Endothelial cell of umbilical vein (primary cell): ENCODE measurements around the gene AKAP11. TPM values are rescaled to one million over a fixed set of nuclear protein-coding genes. Genes with fewer than 3 reads are reported as not detected.

Source experiments
- BruUV-seq: library from RNA; stranded (reverse); fragments of 400-500 nt; replicated peaks from 2 replicates; lab custom pipeline; 2021; lab: Mats Ljungman, UMichigan
- CTCF ChIA-PET: fragments of 300-600, 350-600 bp; sonication (Branson Sonifier 250); formaldehyde crosslinking; loops from one replicate; lab custom pipeline; 2021; ENCODE audit warnings: antibody characterized with exemption, inconsistent platforms; lab: Charles Lee
- POLR2A ChIA-PET: fragments of 300-600, 350-600 bp; sonication (Branson Sonifier 250); formaldehyde crosslinking; loops from one replicate; lab custom pipeline; 2021; ENCODE audit warnings: antibody characterized with exemption, inconsistent platforms; lab: Charles Lee
- DNase-seq: peaks from one replicate; pipeline ENCODE4 v3.0.0-alpha.2; 2011; ENCODE audit warnings: low read depth, low spot score
- FAIRE-seq: peaks from 2 replicates; lab custom pipeline; 2011; peaks lifted over from hg19 to GRCh38; lab: Jason Lieb, UNC
- H2AFZ ChIP-seq: 2 replicates; pipeline ENCODE4 v1.6.0; 2012; ENCODE audit warnings: low read depth, low read length, control low read depth, inconsistent platforms
- H3K27ac ChIP-seq: 2 replicates; pipeline ENCODE4 v1.5.1; 2011; ENCODE audit warnings: low read depth, mild to moderate bottlenecking, control low read depth, low read length, moderate library complexity; ENCODE audit not compliant: insufficient read depth
- H3K27me3 ChIP-seq, 2 experiments: 2 replicates each; pipeline versions ENCODE4 v1.6.0 to v1.6.1; 2011; ENCODE audit warnings: low read length in 2 of 2, mixed read lengths in 1 of 2; ENCODE audit not compliant: control insufficient read depth in 2 of 2, insufficient read depth in 2 of 2
- H3K36me3 ChIP-seq, 2 experiments: 2 replicates in 1 of 2; 3 replicates in 1 of 2; pipeline ENCODE4 v1.5.1; 2011; ENCODE audit warnings: low read length in 2 of 2, mild to moderate bottlenecking in 1 of 2, moderate library complexity in 1 of 2; ENCODE audit not compliant: control insufficient read depth in 2 of 2, insufficient read depth in 2 of 2; ENCODE audit errors: extremely low read depth in 1 of 2
- H3K4me1 ChIP-seq: 3 replicates; pipeline ENCODE4 v1.5.1; 2011; ENCODE audit warnings: mild to moderate bottlenecking, low read length; ENCODE audit not compliant: control insufficient read depth, insufficient read depth; ENCODE audit errors: extremely low read depth
- H3K4me2 ChIP-seq: 2 replicates; pipeline ENCODE4 v1.6.1; 2011; ENCODE audit warnings: low read length, control low read depth, mixed read lengths; ENCODE audit not compliant: insufficient read depth
- H3K4me3 ChIP-seq, 3 experiments: fragments of 200-600 bp in 1 of 3; sonication (generic), shearing (Covaris generic) in 1 of 3; replicated peaks in 1 of 3; 2 replicates each; pipeline ENCODE4 v1.5.1; 2011 to 2016; ENCODE audit warnings: control low read depth in 3 of 3, low read length in 3 of 3, mild to moderate bottlenecking in 2 of 3, inconsistent platforms in 1 of 3, low read depth in 1 of 3, moderate library complexity in 1 of 3; ENCODE audit not compliant: insufficient read depth in 1 of 3
- H3K79me2 ChIP-seq: 2 replicates; pipeline ENCODE4 v1.6.0; 2012; ENCODE audit warnings: low read length, inconsistent platforms; ENCODE audit not compliant: control insufficient read depth, insufficient read depth
- H3K9ac ChIP-seq: replicated peaks from 2 replicates; pipeline ENCODE3; 2011; ENCODE audit warnings: low read length, control low read depth; ENCODE audit not compliant: insufficient read depth; ENCODE audit errors: extremely low read depth
- H3K9me1 ChIP-seq: replicated peaks from 3 replicates; pipeline ENCODE4 v1.6.0; 2011; ENCODE audit warnings: mild to moderate bottlenecking, low read length; ENCODE audit not compliant: control insufficient read depth, insufficient read depth; ENCODE audit errors: extremely low read depth
- H3K9me3 ChIP-seq: replicated peaks from 2 replicates; pipeline ENCODE4 v1.5.1; 2012; ENCODE audit warnings: low read length, inconsistent platforms; ENCODE audit not compliant: control insufficient read depth, insufficient read depth
- H4K20me1 ChIP-seq: replicated peaks from 2 replicates; pipeline ENCODE3; 2011; ENCODE audit warnings: mild to moderate bottlenecking, low read length; ENCODE audit not compliant: control insufficient read depth, insufficient read depth; ENCODE audit errors: extremely low read depth
- EZH2 ChIP-seq: IDR thresholded peaks from 2 replicates; pipeline ENCODE4 v1.6.1; 2012; ENCODE audit warnings: borderline replicate concordance, low read depth, mild to moderate bottlenecking, moderate library complexity, low read length, inconsistent platforms; ENCODE audit not compliant: severe bottlenecking
- FOS ChIP-seq: IDR thresholded peaks from 2 replicates; pipeline ENCODE4 v1.6.1; 2011; ENCODE audit warnings: mild to moderate bottlenecking, low read length, moderate library complexity, borderline replicate concordance; ENCODE audit not compliant: insufficient read depth
- JUN ChIP-seq: IDR thresholded peaks from 2 replicates; pipeline ENCODE4 v1.6.1; 2011; ENCODE audit warnings: borderline replicate concordance, low read depth; ENCODE audit not compliant: insufficient read length, insufficient read depth
- MYC ChIP-seq: IDR thresholded peaks from one replicate; pipeline ENCODE4 v1.6.1; 2011; ENCODE audit warnings: mild to moderate bottlenecking, low read depth, low read length
- POLR2AphosphoS5 ChIP-seq: IDR thresholded peaks from 2 replicates; pipeline ENCODE4 v1.6.1; 2012; ENCODE audit warnings: low read depth, mild to moderate bottlenecking, control low read depth, low read length, moderate library complexity; ENCODE audit not compliant: insufficient read depth
- dilution Hi-C: fragments of 300-500 bp; cut with MboI; formaldehyde crosslinking; loops from one replicate; pipeline ENCODE4 v1.15.0; 2019; ENCODE audit warnings: low sequenced_read_pairs; ENCODE audit not compliant: extremely low pct_ligation_motif_present
- intact Hi-C: fragments of 100-400 bp; cut with micrococcal nuclease; formaldehyde crosslinking; loops from one replicate; pipeline ENCODE4 v1.10.0; 2022
- polyA plus RNA-seq, 4 experiments: library from polyadenylated mRNA; depleted of rRNA in 3 of 4; stranded (reverse) in 3 of 4; unstranded in 1 of 4; fragments of >200 nt; gene quantifications; 2 replicates each; pipeline versions ENCODE4 v1.2.1 to v1.2.3, GENCODE V29; 2011 to 2012; ENCODE audit warnings: missing spikeins in 1 of 4
- total RNA-seq: library from RNA; stranded (reverse); gene quantifications from 2 replicates; pipeline ENCODE4 v1.2.3, GENCODE V29; 2021
- TF ChIP-seq, protein P1 (sequence below), 2 donors: IDR thresholded peaks; 1 replicate in 1 of 2; 2 replicates in 1 of 2; pipeline ENCODE4 v1.5.1; 2011; ENCODE audit warnings: low read length in 2 of 2, mild to moderate bottlenecking in 2 of 2, moderate library complexity in 2 of 2, control low read depth in 1 of 2, inconsistent platforms in 1 of 2, low read depth in 1 of 2; ENCODE audit not compliant: insufficient read depth in 1 of 2; ENCODE audit errors: extremely low read depth in 1 of 2

The AKAP11 gene
- total and polyA plus RNA-seq, 2 donors (not counting 3 experiments of a cell fraction or from before 2014, with no cell fraction given) = 4.9 to 20.2 TPM

DNA sequence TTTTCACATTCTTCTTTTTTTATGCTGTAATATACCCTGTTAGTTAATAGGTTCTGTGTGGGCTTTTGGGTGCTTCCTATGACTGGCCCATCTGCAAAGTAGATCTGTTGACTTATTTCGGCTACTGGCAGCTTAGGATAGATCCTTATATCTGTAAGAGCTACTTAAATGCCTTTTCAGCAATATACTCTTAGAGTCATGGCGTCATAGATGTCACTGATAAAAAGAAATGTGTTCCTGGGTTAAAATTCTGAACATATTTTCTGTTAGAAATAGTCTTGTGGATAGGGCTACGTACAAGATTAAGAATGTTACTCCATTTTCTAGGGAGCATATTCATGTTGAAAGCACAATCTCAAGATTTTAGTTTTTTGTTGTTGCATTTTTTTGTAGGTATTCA is 4.7 kb downstream of the AKAP11 start:
- H4K20me1 ChIP-seq = no peaks in the 10 kb centered on the region
- dilution Hi-C loops (no loop called here), intact Hi-C loops (no loop called here)
- H3K36me3 ChIP-seq = no peaks in the 10 kb centered on the region
- ChIA-PET CTCF (no interaction called here), POLR2A (no interaction called here)
- H3K9ac ChIP-seq = no peak overlapping the region
- H3K9me1 ChIP-seq = no peaks in the 10 kb centered on the region
- H3K4me3 ChIP-seq = no peak overlapping the region
- TF ChIP-seq POLR2AphosphoS5 = no peak
- TF ChIP-seq MYC = no peak
- TF ChIP-seq JUN = no peak
- no peak for TF ChIP-seq EZH2
- no peak for TF ChIP-seq FOS
- TF ChIP-seq, protein P1, sequence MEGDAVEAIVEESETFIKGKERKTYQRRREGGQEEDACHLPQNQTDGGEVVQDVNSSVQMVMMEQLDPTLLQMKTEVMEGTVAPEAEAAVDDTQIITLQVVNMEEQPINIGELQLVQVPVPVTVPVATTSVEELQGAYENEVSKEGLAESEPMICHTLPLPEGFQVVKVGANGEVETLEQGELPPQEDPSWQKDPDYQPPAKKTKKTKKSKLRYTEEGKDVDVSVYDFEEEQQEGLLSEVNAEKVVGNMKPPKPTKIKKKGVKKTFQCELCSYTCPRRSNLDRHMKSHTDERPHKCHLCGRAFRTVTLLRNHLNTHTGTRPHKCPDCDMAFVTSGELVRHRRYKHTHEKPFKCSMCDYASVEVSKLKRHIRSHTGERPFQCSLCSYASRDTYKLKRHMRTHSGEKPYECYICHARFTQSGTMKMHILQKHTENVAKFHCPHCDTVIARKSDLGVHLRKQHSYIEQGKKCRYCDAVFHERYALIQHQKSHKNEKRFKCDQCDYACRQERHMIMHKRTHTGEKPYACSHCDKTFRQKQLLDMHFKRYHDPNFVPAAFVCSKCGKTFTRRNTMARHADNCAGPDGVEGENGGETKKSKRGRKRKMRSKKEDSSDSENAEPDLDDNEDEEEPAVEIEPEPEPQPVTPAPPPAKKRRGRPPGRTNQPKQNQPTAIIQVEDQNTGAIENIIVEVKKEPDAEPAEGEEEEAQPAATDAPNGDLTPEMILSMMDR (IDR thresholded peaks at IDR 0.05; ENCODE audit: extremely low read depth in 1 of 2, insufficient read depth in 1 of 2, low read depth in 1 of 2, low read length in 2 of 2) = no peak
- no peaks in the 10 kb centered on the region for H3K9me3 ChIP-seq
- BruUV-seq = no TSS peak
- FAIRE-seq (no peak), DNase-seq (no peak)
- H3K79me2 ChIP-seq = peaks cover 65% of the 10 kb centered on the region
- H3K27me3 ChIP-seq = no peaks in the 10 kb centered on the region
- no peak overlapping the region for H3K27ac ChIP-seq
- peaks cover 17% of the 10 kb centered on the region for H3K4me1 ChIP-seq
- H3K4me2 ChIP-seq = no peak overlapping the region
- no peak overlapping the region for H2AFZ ChIP-seq
